Neural cell (in vitro differentiated cells): ENCODE results near the gene KDELR1.

Experiments used
- EZH2 ChIP-seq: fragments of 200-600, 300-800 bp; shearing (Covaris generic), sonication (generic); IDR thresholded peaks from 2 replicates; pipeline ENCODE4 v1.6.1; 2014; ENCODE audit warnings: antibody characterized with exemption, low read length, borderline replicate concordance, mild to moderate bottlenecking; ENCODE audit not compliant: insufficient read depth, poor library complexity, severe bottlenecking
- POLR2AphosphoS5 ChIP-seq: IDR thresholded peaks from 2 replicates; pipeline ENCODE4 v1.6.1; 2012
- RAD21 ChIP-seq: fragments of 450-650 bp; conservative IDR thresholded peaks from 2 replicates; pipeline ENCODE4 v1.6.1; 2014; ENCODE audit warnings: antibody characterized with exemption, mild to moderate bottlenecking, moderate library complexity
- SMC3 ChIP-seq: fragments of 450-650 bp; conservative IDR thresholded peaks from 2 replicates; pipeline ENCODE4 v1.6.1; 2014; ENCODE audit warnings: antibody characterized with exemption, mild to moderate bottlenecking, moderate library complexity; ENCODE audit not compliant: poor library complexity
- TF ChIP-seq, protein P1 (sequence below): IDR thresholded peaks from 2 replicates; pipeline ENCODE4 v1.6.1; 2012; ENCODE audit warnings: borderline replicate concordance
- TF ChIP-seq, protein P2 (sequence below): fragments of 450-650 bp; IDR thresholded peaks from 2 replicates; pipeline ENCODE4 v1.5.1; 2014; ENCODE audit warnings: antibody characterized with exemption, mild to moderate bottlenecking, moderate library complexity; ENCODE audit not compliant: poor library complexity, severe bottlenecking

- TF ChIP-seq, protein P1, sequence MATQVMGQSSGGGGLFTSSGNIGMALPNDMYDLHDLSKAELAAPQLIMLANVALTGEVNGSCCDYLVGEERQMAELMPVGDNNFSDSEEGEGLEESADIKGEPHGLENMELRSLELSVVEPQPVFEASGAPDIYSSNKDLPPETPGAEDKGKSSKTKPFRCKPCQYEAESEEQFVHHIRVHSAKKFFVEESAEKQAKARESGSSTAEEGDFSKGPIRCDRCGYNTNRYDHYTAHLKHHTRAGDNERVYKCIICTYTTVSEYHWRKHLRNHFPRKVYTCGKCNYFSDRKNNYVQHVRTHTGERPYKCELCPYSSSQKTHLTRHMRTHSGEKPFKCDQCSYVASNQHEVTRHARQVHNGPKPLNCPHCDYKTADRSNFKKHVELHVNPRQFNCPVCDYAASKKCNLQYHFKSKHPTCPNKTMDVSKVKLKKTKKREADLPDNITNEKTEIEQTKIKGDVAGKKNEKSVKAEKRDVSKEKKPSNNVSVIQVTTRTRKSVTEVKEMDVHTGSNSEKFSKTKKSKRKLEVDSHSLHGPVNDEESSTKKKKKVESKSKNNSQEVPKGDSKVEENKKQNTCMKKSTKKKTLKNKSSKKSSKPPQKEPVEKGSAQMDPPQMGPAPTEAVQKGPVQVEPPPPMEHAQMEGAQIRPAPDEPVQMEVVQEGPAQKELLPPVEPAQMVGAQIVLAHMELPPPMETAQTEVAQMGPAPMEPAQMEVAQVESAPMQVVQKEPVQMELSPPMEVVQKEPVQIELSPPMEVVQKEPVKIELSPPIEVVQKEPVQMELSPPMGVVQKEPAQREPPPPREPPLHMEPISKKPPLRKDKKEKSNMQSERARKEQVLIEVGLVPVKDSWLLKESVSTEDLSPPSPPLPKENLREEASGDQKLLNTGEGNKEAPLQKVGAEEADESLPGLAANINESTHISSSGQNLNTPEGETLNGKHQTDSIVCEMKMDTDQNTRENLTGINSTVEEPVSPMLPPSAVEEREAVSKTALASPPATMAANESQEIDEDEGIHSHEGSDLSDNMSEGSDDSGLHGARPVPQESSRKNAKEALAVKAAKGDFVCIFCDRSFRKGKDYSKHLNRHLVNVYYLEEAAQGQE = no peak
- no peak for TF ChIP-seq EZH2
- TF ChIP-seq, protein P2, sequence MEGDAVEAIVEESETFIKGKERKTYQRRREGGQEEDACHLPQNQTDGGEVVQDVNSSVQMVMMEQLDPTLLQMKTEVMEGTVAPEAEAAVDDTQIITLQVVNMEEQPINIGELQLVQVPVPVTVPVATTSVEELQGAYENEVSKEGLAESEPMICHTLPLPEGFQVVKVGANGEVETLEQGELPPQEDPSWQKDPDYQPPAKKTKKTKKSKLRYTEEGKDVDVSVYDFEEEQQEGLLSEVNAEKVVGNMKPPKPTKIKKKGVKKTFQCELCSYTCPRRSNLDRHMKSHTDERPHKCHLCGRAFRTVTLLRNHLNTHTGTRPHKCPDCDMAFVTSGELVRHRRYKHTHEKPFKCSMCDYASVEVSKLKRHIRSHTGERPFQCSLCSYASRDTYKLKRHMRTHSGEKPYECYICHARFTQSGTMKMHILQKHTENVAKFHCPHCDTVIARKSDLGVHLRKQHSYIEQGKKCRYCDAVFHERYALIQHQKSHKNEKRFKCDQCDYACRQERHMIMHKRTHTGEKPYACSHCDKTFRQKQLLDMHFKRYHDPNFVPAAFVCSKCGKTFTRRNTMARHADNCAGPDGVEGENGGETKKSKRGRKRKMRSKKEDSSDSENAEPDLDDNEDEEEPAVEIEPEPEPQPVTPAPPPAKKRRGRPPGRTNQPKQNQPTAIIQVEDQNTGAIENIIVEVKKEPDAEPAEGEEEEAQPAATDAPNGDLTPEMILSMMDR = no peak
- no peak for TF ChIP-seq POLR2AphosphoS5
- TF ChIP-seq SMC3 = no peak
- no peak for TF ChIP-seq RAD21
Observed at GRCh38 chr19:48398375-48399235, 7.3 kb upstream of the KDELR1 start.
